VCaP (cell line): ENCODE measurements around the gene ELAVL2.

Experiments
- H3K27ac ChIP-seq: fragments of 450-650 bp; 2 replicates; pipeline ENCODE4 v1.5.1; 2017
- TF ChIP-seq, protein P1 (sequence below): fragments of 450-650 bp; conservative IDR thresholded peaks from 2 replicates; pipeline ENCODE4 v1.5.1; 2017; ENCODE audit warnings: mild to moderate bottlenecking, moderate library complexity

ELAVL2 gene

GRCh38 chr9:23765561-23765960, 60.5 kb downstream of the ELAVL2 start:
- TF ChIP-seq, protein P1, sequence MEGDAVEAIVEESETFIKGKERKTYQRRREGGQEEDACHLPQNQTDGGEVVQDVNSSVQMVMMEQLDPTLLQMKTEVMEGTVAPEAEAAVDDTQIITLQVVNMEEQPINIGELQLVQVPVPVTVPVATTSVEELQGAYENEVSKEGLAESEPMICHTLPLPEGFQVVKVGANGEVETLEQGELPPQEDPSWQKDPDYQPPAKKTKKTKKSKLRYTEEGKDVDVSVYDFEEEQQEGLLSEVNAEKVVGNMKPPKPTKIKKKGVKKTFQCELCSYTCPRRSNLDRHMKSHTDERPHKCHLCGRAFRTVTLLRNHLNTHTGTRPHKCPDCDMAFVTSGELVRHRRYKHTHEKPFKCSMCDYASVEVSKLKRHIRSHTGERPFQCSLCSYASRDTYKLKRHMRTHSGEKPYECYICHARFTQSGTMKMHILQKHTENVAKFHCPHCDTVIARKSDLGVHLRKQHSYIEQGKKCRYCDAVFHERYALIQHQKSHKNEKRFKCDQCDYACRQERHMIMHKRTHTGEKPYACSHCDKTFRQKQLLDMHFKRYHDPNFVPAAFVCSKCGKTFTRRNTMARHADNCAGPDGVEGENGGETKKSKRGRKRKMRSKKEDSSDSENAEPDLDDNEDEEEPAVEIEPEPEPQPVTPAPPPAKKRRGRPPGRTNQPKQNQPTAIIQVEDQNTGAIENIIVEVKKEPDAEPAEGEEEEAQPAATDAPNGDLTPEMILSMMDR, result no peak
- H3K27ac ChIP-seq, result no peak overlapping the region

- no peak overlapping the region for H3K27ac ChIP-seq
- TF ChIP-seq, protein P1, result no peak
These were observed 61.8 kb downstream of the ELAVL2 start for GRCh38 chr9:23764219-23764618.

- TF ChIP-seq, protein P1, result no peak
These were observed 71.5 kb downstream of the ELAVL2 start for GRCh38 chr9:23754551-23754950.

GRCh38 chr9:23752859-23753258, 73.2 kb downstream of the ELAVL2 start:
- TF ChIP-seq, protein P1, result no peak
- no peak overlapping the region for H3K27ac ChIP-seq

More at GRCh38 chr9:23754551-23754950, 71.5 kb downstream of the ELAVL2 start:
- H3K27ac ChIP-seq, result no peak overlapping the region

GRCh38 chr9:23751633-23752032, 74.4 kb downstream of the ELAVL2 start:
- no peak overlapping the region for H3K27ac ChIP-seq
- TF ChIP-seq, protein P1, result no peak

- TF ChIP-seq, protein P1, result no peak
- no peak overlapping the region for H3K27ac ChIP-seq
These were observed 75.2 kb downstream of the ELAVL2 start for GRCh38 chr9:23750808-23751207.

DNA sequence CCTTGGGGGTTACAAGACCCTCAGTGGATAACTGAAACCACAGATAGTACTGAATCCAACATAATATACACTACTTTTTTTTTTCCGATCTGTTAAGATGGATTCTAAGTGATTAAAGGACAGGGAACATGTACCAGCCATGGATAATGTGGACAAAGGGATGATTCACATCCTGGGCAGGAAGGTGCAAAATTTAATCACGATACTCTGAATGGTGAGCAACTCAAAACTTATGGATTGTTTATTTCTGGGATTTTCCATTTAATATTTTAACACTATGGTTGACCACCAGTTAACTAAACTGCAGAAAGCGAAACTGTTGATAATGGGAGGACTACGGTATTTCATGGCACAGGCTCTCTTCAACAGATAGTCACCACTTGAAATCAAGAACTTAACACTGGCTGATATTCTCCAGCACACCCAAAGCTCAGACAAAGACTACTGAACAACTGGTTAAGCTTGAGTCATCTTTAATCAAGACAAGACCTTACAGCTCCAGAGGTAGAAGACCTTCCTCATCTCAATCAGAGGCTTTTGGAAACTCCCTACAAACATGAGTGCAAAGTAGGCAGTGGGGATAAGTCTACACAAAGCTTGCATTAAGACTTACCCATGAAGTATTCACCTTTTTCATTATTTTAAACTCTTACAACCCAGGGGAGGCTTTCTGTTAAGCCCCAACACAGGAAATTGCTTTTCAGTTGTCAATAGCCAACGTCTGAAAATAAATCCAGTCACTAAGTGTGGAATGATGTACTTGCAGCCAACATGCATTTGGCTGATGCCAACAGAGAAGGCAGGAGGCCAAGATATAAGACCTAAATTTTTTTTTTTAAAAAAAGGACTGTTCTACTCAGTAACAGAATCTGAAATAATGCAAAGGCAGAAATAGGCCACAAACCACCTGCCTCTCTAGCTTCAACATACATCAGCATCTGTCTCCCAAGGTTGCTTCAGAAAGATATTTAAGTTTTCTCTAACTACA, 78.7 kb downstream of the ELAVL2 start:
- TF ChIP-seq, protein P1, result no peak
- no peak overlapping the region for H3K27ac ChIP-seq
